H1 (cell line): ENCODE measurements around the gene NBL1. TPM values are rescaled to one million over a fixed set of nuclear protein-coding genes. Genes with fewer than 3 reads are reported as not detected.

Experiments
- ATF3 ChIP-seq: IDR thresholded peaks from 2 replicates; pipeline ENCODE4 v1.6.1; 2011; ENCODE audit warnings: low read depth, mild to moderate bottlenecking, low read length; ENCODE audit not compliant: insufficient read depth
- E2F6 ChIP-seq: IDR thresholded peaks from 2 replicates; pipeline ENCODE4 v1.6.1; 2012; ENCODE audit warnings: inconsistent platforms
- EZH2 ChIP-seq: fragments of 200-600 bp; sonication (generic); IDR thresholded peaks from 2 replicates; pipeline ENCODE4 v1.7.1; 2012; ENCODE audit warnings: low read depth, mild to moderate bottlenecking, moderate library complexity, low read length, inconsistent platforms; ENCODE audit not compliant: severe bottlenecking
- TCF12 ChIP-seq: IDR thresholded peaks from 2 replicates; pipeline ENCODE4 v1.6.1; 2011; ENCODE audit warnings: low read depth, mild to moderate bottlenecking, low read length
- polyA plus RNA-seq, 7 experiments: library from polyadenylated mRNA; depleted of rRNA in 3 of 7; stranded (reverse) in 5 of 7; unstranded in 2 of 7; fragments of >200 nt in 5 of 7; fragments of 200-250 nt in 2 of 7; gene quantifications; 1 replicate in 5 of 7; 2 replicates in 1 of 7; 4 replicates in 1 of 7; pipeline versions ENCODE4 v1.2.1 to v1.2.3, GENCODE V29; 2011 to 2013; ENCODE audit warnings: missing spikeins in 2 of 7, mixed read lengths in 2 of 7
- total RNA-seq: library from RNA; stranded (reverse); fragmentation: NEBNext Ultra II Directional; extraction: Animal tissue kit (Norgen Biotek cat#: 25700); gene quantifications from 2 replicates; pipeline ENCODE4 v1.2.1, GENCODE V29; 2021

Gene NBL1
- total and polyA plus RNA-seq, 2 of the 8 experiments (the other 6 are each of a cell fraction or from before 2014, with no cell fraction given) = 8.7 to 9.7 TPM

GRCh38 chr1:19683351-19683750, 39.2 kb downstream of the NBL1 start (continued):
- TF ChIP-seq EZH2 (no peak), ATF3 (no peak), E2F6 (no peak), TCF12 (no peak)
- TF ChIP-seq, all 59 proteins: peak for 0
